ENCODE data around the gene HOXB2.

HOXB2 gene

DNA sequence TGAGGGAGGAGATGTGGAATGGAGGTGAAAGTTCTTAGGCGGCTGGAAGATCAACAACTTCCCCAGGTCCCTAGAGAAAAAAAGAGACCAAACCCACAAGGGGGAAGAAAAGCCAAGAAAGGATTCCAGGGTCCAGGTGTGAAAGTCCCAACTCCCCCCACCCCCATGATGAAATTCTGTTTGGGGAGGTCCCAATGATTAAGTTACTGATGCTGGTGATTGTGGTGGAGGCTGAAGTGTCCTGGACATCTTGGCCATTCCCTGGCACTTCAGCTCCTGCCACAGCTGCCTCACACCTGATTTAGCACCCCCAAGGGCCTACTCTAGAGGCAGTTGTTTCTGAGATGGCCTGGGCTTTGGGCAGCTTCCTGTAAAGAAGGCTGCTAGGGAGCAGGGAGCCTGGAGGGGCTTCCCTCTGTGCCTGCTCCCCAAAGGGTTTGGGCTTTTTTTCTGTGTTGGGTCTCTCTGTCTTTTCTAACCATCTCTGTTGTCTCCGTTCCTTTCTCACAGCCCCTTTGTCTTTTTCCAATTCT, 20.2 kb upstream of the HOXB2 start:
- no peak for DNase-seq

DNA sequence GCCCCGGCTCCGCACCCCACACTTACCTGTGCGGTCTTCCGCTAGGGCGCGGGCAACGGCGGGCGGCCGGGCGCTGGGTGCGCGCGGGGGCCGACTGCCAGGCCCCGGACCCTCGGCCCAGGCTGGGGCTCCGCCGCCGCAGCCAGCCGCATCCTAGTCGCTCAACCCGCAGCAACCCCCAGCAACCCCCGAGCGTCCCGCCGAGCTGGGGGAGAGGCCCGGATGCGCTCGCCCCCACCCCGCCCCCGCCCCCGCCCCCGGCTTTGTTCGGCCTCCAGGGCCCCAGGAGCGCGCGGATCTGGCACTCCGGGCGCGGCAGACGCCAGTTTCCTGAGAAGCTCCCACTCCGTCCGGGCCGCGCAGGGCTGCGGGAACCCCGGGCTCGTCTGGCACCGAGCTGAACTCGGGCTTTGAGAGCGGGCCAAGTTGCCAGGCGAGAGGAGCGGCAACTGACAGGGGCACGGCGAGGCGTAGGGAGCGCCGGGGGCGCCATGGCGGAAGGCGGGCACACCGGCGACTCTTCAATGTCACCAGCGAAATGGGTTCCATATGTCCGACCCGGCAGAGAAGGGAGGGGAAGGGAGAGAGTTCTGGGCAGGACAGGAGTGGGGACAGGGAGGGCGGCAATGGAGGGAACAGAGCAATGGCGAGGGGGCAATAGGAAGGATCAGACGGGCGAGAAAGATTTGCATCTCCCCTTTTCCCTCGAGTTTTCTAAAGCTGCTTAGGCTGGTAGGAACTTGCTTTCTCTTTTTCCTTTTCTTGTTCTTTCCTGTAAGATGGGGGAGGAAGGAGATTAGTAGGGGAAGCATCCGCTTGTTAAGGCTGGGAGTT, 19.5 kb upstream of the HOXB2 start:
- DNase-seq = no peak

DNA sequence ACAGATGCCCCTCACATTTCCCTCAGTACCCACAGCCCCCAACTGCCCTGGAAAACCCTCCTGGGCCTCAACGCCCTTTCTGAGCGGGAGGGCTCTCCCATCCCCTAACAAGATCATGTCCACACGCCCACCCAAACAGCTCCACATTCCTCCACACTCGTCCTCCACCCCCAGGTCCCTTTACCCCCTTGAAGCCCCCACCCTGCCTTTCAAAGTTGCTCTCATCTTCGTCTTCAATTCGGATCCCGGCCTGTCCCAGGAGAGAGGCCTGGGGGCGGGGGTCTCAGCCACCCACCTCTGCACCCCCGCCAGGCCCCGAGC, 18.9 kb upstream of the HOXB2 start:
- DNase-seq = no peak

DNA sequence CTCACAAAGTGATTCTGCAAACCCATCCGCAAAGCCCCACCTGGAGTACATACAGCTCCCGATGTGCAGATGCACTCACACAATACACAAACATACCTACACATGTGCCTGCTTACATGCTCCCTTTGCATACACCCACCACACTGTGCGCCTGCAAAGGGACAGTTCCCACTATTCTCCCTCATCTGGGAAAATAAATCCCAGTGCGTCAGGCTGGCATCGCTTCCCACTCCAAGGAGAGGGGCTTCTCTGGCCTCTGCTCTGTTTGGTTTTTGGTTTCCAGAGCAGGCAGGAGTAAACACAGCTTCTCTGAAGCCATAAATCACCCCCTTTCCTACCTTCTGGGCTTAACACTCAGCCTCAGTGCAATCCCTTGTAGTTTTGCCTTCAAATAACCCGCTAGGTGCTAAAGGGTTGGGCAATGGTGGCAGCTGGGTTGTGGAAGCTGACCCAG, 18.5 kb upstream of the HOXB2 start:
- no peak for DNase-seq

DNA sequence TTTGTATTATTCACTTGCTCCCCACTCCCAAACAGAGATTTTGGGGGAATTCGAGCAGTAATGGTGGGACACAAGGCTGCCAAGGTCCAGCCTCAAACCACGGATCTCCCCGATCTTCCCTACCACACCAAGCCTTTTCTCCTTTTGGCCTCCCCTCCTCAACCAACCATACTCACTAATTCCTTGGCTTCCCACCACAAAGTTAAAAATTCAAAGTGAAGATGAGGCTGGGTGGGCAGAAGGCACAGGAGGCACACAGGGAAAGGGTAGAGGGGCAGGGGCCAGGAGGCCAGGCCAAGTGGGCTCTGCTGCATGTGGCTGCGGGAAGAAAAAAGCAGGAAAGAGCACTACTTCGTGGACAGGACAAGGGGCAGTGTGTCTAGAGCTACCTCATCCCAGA, 18.0 kb upstream of the HOXB2 start:
- no peak for DNase-seq

DNA sequence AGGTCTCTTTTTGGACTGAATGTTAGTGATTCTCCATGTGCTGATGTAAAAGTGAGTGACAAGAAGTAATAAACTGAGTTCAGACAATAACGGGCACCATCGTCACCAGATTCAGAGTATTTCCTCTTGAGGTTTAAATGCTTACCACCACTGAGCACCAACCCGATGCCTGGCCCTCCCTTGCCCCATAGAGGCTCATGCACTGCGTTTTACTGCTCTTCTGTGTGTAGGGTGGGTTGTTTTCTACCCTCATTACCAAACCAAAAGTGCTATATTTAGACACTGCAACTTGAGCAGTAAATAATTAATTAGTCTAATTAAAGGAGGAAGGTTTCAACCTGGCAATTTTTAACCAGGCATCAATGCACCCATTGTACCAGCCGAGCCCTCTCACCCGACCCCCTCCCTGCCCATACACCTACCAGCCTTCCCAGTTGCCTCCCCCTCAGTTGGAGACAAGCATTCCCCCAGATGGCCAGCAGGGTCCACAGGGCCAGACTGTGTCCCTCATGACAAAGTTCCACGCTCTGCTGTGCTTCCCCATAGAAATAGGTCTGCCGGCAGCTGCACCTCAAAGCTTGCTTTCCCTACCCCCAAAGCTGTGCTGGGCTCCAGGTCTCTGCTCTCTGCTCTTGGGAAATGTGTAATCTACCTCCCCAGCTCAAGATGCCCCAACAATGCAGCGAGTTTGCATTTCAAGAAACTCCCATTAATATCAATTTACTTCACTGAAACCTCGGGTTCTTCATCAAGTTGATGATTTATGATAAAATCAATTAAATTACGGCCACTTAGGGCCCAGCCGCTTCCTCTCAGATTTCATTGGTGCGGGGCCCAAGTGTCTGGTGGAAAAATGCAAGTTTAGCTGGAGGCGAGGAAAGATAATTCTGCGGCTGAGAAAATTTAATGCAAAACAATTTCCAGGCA, 17.2 kb upstream of the HOXB2 start:
- DNase-seq = no peak

DNA sequence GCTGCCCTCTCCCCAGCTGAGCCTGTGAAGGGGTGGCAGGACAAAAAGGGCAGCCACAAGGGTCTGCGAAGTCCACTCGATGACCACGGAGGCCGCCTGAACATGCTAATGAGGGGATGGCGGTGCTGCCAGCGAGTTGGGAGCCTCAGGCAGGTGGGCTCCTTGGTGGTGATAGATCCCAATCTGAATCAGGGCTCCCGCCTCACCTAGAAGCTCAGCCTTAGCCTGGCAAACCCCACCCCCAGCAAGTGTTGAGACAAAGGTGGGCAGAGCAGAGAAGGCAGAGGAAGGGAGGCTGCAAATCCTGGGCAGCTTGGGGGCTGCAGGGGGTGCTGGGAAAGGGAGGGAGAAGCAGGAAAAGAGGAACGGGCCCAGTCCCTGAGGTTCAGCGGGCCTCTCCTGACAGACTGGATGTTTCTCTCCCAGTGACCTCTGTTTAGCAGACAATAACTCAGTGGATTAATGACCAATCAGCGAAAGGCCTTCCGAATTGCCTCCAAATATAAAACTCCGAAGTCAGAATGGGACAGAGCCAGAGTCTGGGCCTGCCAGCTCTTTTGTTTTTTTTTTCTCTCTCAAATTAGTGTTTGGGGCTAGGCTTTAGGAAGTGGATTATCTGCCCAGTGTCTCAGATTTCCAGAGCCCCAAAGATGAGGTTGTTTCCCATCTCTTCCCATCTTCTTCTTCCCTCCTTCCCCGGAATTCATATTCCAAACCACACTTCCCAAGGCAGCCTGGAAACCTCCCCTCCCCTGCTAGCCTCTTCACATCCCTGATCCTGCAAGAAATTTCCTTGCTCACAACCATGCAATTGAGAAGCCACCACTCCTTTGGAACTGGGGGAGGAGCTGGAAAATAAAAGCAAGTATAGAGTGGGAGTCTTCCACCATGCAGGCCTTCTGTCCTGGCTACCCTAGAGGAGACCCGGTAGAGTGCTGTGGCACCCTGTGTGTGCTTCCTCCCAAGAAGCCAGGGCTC, 15.2 kb upstream of the HOXB2 start:
- DNase-seq = no peak

DNA sequence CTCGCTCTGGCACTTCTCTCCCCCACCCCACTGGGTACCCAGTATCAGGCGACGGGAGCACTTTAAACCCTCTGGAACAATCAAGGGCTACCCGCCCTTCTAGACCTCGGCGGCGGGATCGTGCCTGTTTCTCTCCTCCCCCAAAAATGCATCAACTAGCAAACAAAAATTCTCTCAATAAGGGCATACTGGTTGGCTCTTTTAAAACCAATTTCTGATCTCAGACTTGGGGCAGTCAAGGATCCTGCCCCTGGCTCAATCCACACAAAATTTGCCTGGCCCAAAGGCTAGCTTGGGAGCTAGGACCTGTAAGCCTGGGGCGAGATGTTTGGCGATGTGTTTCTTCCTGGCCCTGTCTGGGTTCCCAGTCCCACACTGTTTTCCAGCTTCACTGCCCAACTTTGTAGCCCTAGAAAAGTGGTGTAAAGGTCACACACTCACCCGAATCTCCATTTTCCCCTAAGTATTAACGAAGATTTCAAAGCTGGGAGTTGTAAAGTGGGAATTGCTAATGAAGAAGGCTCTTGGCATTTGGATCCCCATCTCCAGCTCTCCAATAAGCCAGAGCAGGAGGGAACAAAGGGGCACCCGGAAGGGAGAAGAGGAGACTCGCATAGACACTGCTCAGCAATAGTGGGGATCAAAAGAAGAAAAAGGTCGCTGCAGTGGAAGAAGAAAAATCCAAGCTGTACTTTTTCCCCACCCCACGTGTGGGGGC, 14.4 kb upstream of the HOXB2 start:
- DNase-seq = no peak

DNA sequence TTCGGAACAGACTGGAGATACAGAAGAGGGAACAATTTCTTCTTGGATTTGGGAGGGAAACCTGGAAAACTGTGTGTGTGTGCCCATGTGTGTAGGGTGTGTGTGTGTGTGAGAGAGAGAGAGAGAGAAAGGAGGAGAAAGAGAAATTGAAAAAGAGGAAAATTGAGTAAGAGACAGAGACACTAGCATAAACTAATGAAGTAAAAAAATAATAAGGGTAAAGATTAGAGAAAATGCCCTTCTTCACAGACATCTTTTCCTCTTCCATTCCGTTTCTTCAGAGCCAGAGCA, 13.9 kb upstream of the HOXB2 start:
- no peak for DNase-seq

DNA sequence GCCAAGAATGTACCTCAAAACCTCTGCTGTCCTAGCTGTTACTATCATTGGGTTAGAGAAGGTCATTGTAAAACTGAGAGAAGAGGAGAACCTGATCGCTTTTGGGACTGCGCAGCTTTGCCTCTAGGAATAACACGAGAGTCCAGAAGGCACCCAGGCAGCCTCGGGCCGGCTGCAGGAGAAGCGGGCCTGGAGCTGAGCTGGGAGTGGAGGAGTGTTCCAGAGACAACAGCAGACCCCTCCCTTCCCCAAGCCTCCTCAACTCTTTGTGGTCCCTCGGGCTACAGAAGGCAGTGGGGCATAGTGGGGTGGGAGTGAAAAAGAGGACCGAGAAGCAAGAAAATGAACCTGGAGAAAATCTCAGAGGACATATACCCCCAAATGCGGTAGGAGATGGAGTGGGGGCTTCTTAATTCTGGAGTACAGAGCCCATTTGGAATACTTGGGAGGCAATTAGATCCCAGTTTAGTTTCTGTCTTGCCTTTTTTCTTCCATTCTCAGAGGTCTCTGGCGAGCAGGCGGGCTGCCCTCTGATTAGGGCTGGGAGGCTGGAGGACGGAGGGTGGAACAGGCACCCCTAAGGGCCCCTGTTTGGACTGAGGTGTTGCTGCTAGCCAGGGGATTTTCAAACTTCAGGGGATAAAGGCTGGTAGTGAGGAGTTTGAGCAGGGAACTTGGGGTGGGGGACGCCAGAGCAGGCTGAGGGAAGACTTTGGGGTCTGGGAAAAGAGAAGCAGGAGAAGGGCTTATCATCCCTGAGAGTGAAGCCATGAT, 13.3 kb upstream of the HOXB2 start:
- DNase-seq = no peak

DNA sequence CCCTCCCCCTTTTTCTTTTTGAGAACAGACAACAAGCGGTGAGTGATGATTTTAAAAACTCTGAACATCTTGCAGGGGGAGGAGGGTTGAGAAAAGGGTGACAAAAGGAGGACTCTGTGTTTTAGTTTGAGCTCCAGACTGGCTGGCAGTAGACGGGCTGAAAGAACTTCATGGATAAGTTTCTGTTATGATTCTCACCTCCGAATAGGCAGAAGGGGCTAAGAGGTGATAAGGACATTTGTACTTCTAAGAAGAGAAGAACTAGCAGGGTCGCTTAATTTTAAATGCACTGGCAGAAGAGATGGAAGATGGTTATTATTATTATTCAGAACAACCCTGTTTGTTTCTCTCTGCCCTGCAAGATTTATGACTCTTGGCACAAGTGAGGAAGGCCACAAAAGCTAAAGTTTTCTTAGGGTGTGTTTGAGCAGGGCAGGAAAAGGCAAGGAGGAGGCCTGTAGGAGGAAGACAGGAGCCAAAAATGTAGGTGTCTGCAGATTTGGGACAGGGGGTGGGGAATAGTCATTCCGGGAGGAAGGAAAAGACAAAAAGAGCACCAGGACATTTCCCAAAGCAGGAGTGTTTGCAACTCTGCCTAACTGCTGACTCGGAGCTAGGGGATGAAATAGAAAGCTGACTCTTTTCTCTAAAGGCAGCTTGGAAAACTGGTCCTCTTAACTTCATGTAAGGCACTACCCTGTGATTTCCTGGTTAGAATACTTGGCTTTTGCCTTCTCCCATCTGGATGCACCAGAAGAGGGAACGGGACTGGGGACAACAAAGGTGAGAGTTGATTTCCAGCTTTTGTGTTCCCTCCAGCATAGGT, 11.9 kb upstream of the HOXB2 start:
- no peak for DNase-seq

DNA sequence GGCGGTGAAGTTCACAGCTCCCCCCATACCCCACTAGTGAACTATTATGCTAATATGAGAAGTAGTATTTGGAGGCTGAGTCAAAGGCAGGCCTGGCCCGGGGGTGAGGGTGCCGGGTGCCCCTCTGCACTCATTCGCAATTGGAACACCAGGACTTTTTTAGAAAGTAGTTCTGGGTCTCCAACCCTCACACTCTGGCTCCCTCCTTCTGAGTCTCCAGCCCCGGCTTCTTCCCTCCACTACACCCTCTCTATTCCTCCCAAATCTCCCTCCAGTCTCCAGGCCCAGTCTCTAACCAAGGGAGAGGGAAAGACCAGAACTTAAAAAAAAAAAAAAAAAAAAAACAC, 11.3 kb upstream of the HOXB2 start:
- DNase-seq = no peak

DNA sequence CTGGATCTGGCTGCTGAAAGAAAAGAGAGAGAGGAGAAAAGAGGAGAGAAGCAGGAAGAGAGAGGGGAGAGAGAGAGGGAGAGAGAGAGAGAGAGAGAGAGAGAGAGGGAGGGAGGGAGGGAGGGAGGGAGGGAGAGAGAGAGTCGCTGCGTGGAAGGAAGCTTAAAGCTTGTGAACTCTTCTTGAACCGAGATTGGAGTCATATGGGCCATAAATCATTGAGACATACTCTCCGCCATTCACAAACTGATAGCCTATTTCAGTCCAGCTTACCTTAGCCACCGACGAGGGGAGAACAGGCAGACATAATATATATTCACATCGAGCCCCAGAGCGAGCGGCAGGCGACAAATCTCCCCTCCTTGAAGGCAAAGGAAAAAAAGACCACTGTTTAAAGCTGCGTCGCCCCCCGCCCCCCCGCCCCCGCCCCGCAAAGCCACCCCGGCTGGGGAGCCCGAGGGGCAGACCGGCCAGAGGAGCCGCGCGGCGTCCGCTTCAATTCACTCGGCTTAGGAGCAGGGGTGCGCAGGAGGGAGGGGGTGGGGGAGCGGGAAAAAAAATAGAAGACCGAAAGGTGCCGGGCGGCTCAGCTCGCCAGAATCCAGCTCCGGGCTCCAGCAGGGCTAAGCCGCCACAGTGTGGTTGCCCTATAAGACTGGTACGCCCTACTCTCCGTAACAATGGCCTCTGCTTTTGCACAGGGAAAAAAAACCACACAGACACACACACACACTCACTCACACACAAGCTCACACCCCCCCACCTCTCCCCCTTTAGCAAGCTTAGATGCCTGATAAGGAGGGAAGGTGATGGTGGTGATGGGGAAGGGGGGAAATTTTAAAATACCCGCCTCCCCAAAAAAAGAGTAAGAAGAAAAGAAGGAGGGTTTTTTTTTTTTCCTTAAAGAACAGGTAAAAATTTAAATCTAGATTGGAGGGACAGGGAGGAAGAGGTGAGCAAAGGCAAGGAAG, 10.6 kb upstream of the HOXB2 start:
- DNase-seq = no peak

DNA sequence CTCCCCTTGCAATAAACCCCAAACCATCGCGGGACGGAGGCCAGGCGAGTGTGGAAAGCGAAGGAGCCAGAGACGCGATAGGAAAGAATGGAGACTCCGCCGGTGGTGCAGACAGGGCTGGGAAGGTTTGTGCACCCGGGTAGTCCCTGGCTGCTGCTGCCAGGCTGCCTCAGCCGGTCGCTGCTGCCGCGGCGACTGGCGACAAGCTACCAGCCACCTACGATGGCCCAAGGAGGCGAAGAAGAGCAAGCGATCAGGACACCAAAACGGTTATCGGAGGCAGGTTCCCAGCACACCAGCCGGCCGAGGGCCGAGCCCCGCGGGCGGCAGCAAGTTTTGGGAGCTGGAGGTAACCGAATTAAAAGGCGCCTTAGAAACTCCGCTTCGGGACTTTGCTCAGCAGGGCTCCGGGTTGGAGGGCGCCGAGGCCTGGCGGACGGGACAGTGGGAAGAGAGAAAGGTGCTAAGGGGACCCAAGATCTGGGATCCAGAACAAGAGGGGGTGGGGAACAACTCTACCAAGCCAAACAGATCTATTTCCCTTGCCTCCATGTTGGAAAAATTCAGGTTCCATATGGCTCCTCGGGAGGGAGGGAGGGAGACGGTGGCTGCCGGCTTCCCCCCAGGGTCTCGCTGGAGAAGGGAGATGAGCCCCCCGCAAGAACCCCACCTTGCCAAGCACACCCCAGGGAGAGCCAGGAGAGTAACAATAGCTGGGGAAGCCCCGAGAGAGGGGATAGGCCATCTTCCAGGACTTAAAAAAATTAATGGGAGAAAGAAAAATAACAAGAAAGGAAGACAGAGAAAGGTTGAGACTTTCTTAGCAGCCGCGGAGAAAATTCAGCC, 9.7 kb upstream of the HOXB2 start:
- DNase-seq = no peak

DNA sequence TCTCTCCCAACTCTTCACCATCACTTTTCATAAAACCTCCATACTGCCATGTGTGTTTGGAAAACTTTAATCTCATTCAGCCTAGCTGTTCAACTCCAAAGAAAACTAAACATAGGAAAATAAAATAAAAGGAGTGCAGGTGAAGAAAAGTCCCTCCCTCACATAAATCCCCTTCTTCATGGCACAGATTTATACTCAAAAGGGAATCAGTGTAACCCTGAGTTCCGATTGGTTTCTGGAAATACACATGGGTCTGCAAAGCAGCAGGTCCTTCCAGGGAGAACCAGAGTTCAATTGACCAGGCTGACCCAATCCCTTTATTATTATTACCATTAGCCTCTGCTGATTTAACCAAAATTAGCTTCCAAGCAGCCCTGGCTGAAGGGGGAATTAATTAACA, 8.9 kb upstream of the HOXB2 start:
- DNase-seq = no peak

DNA sequence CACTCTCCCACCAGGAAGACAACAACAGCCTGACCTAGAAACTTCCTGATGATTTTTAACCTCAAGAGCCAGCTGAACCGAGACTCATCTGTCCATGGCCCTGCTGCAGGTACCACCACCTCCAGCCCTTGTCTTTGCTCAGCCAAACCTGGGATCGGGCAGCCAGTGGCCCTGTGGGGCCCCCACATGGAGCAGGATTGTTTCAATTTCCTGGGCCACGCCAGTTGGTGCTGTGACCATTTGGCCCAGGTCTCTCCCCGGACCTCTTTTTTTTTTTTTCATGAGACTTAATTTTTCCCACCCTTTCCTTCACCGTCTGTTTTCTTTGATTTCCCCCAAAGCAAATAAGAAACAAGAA, 8.3 kb upstream of the HOXB2 start:
- DNase-seq = no peak

DNA sequence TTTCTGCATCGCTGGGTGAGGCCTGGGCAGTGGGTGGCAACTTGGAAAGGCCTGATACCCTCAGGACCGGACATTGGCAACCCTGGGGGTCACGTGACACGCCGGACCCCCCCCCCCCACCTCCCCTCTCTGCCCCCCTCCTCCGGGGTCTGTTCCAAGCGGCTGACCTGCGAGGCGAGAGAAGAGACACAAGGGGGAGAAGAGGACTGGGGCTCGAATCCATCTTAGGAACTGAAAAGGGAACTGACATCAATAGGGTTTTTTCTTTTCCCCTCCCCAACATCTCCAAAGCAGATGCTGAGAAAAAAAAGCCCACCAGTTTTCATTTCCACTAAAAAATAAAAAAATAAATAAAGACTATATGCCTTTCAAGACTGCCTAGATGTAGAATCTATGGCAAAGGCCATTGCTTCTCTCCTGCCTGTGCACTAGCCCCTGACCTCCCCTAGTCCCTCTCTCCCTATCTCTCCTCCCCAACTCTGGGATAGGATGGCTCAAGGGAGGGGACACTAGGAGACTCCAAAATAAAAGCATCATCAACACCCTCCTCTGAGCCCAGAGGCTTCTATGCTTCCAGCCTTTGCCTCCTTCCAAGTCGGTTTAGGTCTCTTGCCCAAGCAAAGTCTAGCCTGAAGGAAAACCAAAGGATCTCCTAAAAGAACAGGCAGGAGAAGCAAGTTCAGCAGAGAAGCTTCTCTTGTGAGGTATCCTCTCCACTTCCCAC, 7.7 kb upstream of the HOXB2 start:
- DNase-seq = no peak
